ENCODE measurements around the gene PDPK1. TPM values are rescaled to one million over a fixed set of nuclear protein-coding genes. Genes with fewer than 3 reads are reported as not detected.
A peak's percentile ranks its signal among the peaks of the same experiment; 100 is the strongest.

The PDPK1 gene
- total RNA-seq, 4 donors from 2014 or later = 28.3 to 45.7 (median 35.0) TPM

DNA sequence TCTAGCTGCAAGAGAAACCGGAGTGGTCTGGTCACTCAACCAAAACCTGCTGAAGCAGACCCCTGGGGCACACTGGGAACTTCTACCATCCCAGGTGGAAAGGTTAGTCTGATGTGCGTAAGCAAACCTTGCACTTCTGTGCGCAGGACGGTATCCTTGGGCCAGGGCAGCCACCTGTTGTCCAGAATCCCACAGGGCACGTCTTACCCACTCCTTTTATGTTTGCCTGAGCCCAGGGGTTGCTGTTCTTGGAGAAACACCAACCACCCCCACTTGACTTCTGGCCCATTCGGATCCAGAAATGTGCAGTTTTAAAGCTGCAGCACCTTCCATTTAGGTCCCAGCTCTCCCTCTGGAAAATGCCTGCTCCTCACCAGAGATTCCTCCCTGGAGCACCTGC, 44.2 kb upstream of the PDPK1 start:
- H3K4me1 ChIP-seq = peaks cover 17 to 19% (median 18%) of the 10 kb centered on the region in 4 donors
- 92% methylated on average over 6 of the region's 6 CpGs for WGBS
- H3K9me3 ChIP-seq = no peaks in the 10 kb centered on the region
- H3K4me3 ChIP-seq = no peak overlapping the region
- TF ChIP-seq POLR2A (IDR thresholded peaks at IDR 0.05; ENCODE audit: low read depth) = no peak
- TF ChIP-seq POLR2AphosphoS5 (IDR thresholded peaks at IDR 0.05) = no peak
- no peak for TF ChIP-seq EP300 (IDR thresholded peaks at IDR 0.05)
- TF ChIP-seq, protein P1, sequence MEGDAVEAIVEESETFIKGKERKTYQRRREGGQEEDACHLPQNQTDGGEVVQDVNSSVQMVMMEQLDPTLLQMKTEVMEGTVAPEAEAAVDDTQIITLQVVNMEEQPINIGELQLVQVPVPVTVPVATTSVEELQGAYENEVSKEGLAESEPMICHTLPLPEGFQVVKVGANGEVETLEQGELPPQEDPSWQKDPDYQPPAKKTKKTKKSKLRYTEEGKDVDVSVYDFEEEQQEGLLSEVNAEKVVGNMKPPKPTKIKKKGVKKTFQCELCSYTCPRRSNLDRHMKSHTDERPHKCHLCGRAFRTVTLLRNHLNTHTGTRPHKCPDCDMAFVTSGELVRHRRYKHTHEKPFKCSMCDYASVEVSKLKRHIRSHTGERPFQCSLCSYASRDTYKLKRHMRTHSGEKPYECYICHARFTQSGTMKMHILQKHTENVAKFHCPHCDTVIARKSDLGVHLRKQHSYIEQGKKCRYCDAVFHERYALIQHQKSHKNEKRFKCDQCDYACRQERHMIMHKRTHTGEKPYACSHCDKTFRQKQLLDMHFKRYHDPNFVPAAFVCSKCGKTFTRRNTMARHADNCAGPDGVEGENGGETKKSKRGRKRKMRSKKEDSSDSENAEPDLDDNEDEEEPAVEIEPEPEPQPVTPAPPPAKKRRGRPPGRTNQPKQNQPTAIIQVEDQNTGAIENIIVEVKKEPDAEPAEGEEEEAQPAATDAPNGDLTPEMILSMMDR (IDR thresholded peaks at IDR 0.05) = no peak
- H3K27ac ChIP-seq (replicated peaks in 1 of 4) = no peak overlapping the region
- intact Hi-C loops (cut with DNase I) = no loop called here
- DNase-seq (ENCODE audit: extremely low spot score) = no peak
- H3K27me3 ChIP-seq = no peaks in the 10 kb centered on the region
- peaks cover 13 to 37% (median 25%) of the 10 kb centered on the region in 4 donors for H3K36me3 ChIP-seq

DNA sequence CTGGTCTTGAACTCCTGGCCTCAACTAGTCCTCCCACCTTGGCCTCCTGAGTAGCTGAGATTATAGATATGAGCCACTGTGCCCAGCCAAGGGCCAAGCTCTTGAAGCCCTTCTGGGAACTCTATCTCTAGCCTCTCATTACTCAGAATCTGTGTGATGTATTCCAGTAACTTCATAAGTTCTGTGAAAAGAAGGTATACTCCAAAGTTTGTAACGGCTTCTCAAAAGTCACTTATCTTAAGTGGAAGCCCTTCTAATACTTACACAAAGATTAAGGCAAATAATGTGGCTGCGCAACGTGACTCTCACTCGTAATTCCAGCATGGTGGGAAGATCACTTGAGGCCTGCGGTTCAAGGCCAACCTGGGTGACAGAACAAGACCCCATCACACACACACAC, 43.2 kb upstream of the PDPK1 start:
- no peak for DNase-seq (ENCODE audit: extremely low spot score)
- no peak overlapping the region for H3K27ac ChIP-seq (replicated peaks in 1 of 4)
- no peak for TF ChIP-seq POLR2AphosphoS5 (IDR thresholded peaks at IDR 0.05)
- no peaks in the 10 kb centered on the region for H3K9me3 ChIP-seq
- intact Hi-C loops (cut with DNase I) = no loop called here
- peaks cover 20 to 25% (median 23%) of the 10 kb centered on the region in 4 donors for H3K4me1 ChIP-seq
- no peak overlapping the region for H3K4me3 ChIP-seq
- no peaks in the 10 kb centered on the region for H3K27me3 ChIP-seq
- WGBS = 95% methylated on average over 5 of the region's 5 CpGs
- peaks cover 13 to 46% (median 32%) of the 10 kb centered on the region in 4 donors for H3K36me3 ChIP-seq

DNA sequence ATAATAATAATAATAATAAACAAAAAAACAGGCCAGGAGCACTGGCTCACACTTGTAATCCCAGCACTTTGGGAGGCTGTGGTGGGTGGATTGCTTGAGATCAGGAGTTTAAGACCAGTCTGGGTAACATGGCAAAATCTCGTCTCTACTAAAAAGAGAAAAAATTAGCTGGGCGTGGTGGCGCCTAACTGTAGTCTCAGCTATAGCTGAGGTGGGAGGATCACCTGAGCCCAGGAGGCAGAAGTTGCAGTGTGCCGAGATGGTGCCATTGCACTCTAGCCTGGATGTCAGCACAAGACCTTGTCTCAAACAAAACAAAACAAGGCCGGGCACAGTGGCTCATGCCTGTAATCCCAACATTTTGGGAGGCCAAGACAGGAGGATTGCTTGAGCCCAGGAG, 42.8 kb upstream of the PDPK1 start:
- Histone ChIP-seq H3K36me3 (peaks cover 13 to 49% (median 32%) of the 10 kb centered on the region in 4 donors), H3K4me1 (peaks cover 20 to 25% (median 23%) of the 10 kb centered on the region in 4 donors), H3K27me3 (no peaks in the 10 kb centered on the region), H3K4me3 (no peak overlapping the region), H3K9me3 (no peaks in the 10 kb centered on the region), H3K27ac (replicated peaks in 1 of 4) (no peak overlapping the region)
- 94% methylated on average over 5 of the region's 5 CpGs for WGBS
- TF ChIP-seq POLR2A (IDR thresholded peaks at IDR 0.05; ENCODE audit: low read depth) (no peak), EP300 (IDR thresholded peaks at IDR 0.05) (no peak)
- TF ChIP-seq, protein P1 (IDR thresholded peaks at IDR 0.05) = no peak
- DNase-seq (ENCODE audit: extremely low spot score) = no peak
- intact Hi-C loops (cut with DNase I) = no loop called here

DNA sequence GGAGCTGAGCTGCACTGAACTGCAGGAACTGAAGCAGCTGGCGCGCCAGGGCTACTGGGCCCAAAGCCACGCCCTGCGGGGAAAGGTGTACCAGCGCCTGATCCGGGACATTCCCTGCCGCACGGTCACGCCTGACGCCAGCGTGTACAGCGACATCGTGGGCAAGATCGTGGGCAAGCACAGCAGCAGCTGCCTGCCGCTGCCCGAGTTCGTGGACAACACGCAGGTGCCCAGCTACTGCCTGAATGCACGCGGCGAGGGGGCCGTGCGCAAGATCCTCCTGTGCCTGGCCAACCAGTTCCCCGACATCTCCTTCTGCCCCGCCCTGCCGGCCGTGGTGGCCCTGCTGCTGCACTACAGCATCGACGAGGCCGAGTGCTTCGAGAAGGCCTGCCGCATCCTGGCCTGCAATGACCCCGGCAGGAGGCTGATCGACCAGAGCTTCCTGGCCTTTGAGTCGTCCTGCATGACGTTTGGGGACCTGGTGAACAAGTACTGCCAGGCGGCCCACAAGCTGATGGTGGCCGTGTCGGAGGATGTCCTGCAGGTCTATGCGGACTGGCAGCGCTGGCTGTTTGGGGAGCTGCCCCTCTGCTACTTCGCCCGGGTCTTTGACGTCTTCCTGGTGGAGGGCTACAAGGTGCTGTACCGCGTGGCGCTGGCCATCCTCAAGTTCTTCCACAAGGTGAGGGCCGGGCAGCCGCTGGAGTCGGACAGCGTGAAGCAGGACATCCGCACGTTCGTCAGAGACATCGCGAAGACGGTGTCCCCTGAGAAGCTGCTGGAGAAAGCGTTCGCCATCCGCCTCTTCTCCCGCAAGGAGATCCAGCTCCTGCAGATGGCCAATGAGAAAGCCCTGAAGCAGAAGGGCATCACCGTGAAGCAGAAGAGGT, 41.4 kb upstream of the PDPK1 start:
- Histone ChIP-seq H3K36me3 (peaks cover 13 to 46% (median 30%) of the 10 kb centered on the region in 4 donors), H3K27me3 (no peaks in the 10 kb centered on the region), H3K27ac (replicated peaks in 1 of 4) (peak overlapping the region in 2 of 4 donors; percentile 23 to 31), H3K4me1 (peaks cover 27 to 32% (median 30%) of the 10 kb centered on the region in 4 donors), H3K4me3 (no peak overlapping the region), H3K9me3 (no peaks in the 10 kb centered on the region)
- 96% methylated on average over 32 of the region's 62 CpGs for WGBS
- DNase-seq (ENCODE audit: extremely low spot score) = no peak
- TF ChIP-seq POLR2AphosphoS5 (IDR thresholded peaks at IDR 0.05) (no peak), POLR2A (IDR thresholded peaks at IDR 0.05; ENCODE audit: low read depth) (no peak), EP300 (IDR thresholded peaks at IDR 0.05) (no peak)
- TF ChIP-seq, protein P1 (IDR thresholded peaks at IDR 0.05) = no peak
- intact Hi-C loops (cut with DNase I) = no loop called here

DNA sequence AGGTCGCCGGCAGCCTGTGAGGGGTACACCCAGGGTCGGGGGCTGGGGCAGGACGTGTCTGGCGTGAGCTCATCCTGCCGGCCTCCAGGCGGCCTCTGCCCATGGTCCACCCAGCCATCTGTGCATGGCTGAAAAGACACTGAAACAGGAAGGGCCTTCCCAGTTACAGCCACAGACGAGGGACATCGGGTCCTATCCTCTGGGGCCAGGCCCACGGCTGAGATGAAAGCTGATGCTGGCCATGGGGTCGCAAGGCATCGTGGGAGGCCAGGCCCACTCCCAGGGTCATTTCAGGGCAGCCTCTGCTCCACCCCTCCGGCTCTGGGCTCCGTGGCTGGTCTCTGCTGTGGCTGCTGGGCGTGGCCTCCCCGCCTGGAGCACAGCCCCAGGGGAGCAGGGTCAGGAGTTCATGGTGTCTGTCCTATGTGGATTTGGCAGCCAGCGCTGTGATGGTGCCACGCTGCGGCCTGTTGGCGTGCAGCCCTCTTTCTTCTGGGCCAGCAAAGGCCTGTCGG, 40.6 kb upstream of the PDPK1 start:
- H3K4me1 ChIP-seq = peaks cover 34 to 39% (median 37%) of the 10 kb centered on the region in 4 donors
- intact Hi-C loops (cut with DNase I) = no loop called here
- H3K4me3 ChIP-seq = no peak overlapping the region
- DNase-seq (ENCODE audit: extremely low spot score) = no peak
- no peaks in the 10 kb centered on the region for H3K9me3 ChIP-seq
- WGBS = 60% methylated on average over 12 of the region's 21 CpGs
- no peak for TF ChIP-seq POLR2A (IDR thresholded peaks at IDR 0.05; ENCODE audit: low read depth)
- peak; percentile 8 to 15 for TF ChIP-seq POLR2AphosphoS5 (IDR thresholded peaks at IDR 0.05)
- H3K27ac ChIP-seq (replicated peaks in 1 of 4) = peak overlapping the region in 3 of 4 donors; percentile 23 to 43 (median 31)
- H3K27me3 ChIP-seq = no peaks in the 10 kb centered on the region
- H3K36me3 ChIP-seq = peaks cover 13 to 46% (median 30%) of the 10 kb centered on the region in 4 donors

All from esophagus muscularis mucosa (tissue), 4 donors.